Body of pancreas (tissue), 4 donors: Measurements from ENCODE around the gene VWCE. TPM values are rescaled to one million over a fixed set of nuclear protein-coding genes. Genes with fewer than 3 reads are reported as not detected.
"Not testable (repeated sequence)": the region's sequence is repeated elsewhere in the genome, so short reads cannot be mapped to it uniquely, and the experiment has no call there.

Experiments used
- ATAC-seq: fragments of 150-250 bp; one replicate; pipeline ENCODE4 v1.9.1; 2016
- DNase-seq, 4 donors: peaks; one replicate each; pipeline ENCODE4 v3.0.0-alpha.2; 2019
- H3K27ac ChIP-seq, 4 donors: fragments of 200-600 bp; sonication (generic); 1 replicate in 3 of 4; 2 replicates in 1 of 4; pipeline versions ENCODE4 v1.5.1 to v1.6.1; 2016 to 2019; ENCODE audit warnings: mild to moderate bottlenecking in 1 of 4, mixed read lengths in 1 of 4, moderate library complexity in 1 of 4
- H3K27me3 ChIP-seq, 2 donors: fragments of 200-600 bp; sonication (generic); one replicate each; pipeline ENCODE4 v1.6.0; 2016; ENCODE audit warnings: mild to moderate bottlenecking in 1 of 2
- H3K36me3 ChIP-seq, 2 donors: fragments of 200-600 bp; sonication (generic); replicated peaks in 1 of 2; 2 replicates each; pipeline ENCODE4 v1.5.1; 2016; ENCODE audit warnings: low read depth in 2 of 2; ENCODE audit not compliant: insufficient read depth in 1 of 2
- H3K4me1 ChIP-seq: fragments of 200-600 bp; sonication (generic); one replicate; pipeline ENCODE4 v1.6.0; 2016
- H3K4me3 ChIP-seq, 2 donors: fragments of 200-600 bp; sonication (generic); 1 replicate in 1 of 2; 2 replicates in 1 of 2; pipeline ENCODE4 v1.5.1; 2016 to 2019
- H3K9me3 ChIP-seq, 3 donors: fragments of 200-600 bp; sonication (generic); 1 replicate in 2 of 3; 2 replicates in 1 of 3; pipeline ENCODE4 v1.5.1; 2016
- WGBS, 2 donors: methylation state at CpG; one replicate each; pipeline ENCODE4 v1.1.5; 2017; 5-methylcytosine and 5-hydroxymethylcytosine counted together
- intact Hi-C: fragments of 100-400 bp; cut with DNase I; formaldehyde crosslinking; loops from one replicate; pipeline ENCODE4 v1.15.1; 2023
- total RNA-seq, 2 donors: library from RNA; depleted of rRNA; stranded (reverse); fragments of >200 nt; gene quantifications; one replicate each; pipeline ENCODE4 v1.1.0, GENCODE V29; 2016

VWCE gene
- total RNA-seq, 2 donors from 2014 or later = 4.3 TPM; not detected in 1

DNA sequence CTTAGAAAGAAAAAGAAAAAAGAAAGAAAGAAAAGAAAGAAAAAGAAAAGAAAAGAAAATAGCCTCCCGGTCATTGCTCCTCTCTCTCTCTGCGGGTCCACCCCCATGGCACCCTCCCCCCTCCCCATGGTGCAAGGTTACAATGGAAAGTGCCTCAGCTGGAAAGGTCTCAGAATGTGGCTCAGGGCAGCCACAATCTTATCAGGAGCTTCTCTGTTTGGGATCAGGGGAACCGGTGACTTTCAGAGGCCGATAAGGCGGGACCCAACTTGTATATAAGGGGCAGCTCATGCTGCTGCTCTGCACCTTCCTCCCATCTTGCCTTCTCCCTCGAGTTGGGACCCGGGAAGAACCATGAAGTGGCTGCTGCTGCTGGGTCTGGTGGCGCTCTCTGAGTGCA is 73.1 kb downstream of the VWCE start, which contains the start of gene PGA4:
TSS of gene PGA4 (plus strand) at position 301 of the 400 bp plus-strand sequence. CDS start at position 355, 54 bp downstream.
- ATAC-seq, H3K4me1 ChIP-seq, H3K36me3 ChIP-seq, intact Hi-C loops, H3K27ac ChIP-seq, H3K4me3 ChIP-seq, H3K27me3 ChIP-seq, DNase-seq, H3K9me3 ChIP-seq: not testable (repeated sequence)
- WGBS, 2 donors = no CpG with 5 or more reads among the region's 8 CpGs

- H3K27me3 ChIP-seq, H3K27ac ChIP-seq, intact Hi-C loops, DNase-seq, ATAC-seq, H3K9me3 ChIP-seq, H3K4me3 ChIP-seq, H3K36me3 ChIP-seq, H3K4me1 ChIP-seq: not testable (repeated sequence)
- WGBS, 2 donors = 88% methylated on average over 5 of the region's 5 CpGs; no CpG with 5 or more reads in 1 of the 2 donors
Measured at GRCh38 chr11:61219016-61219415, 76.1 kb downstream of the VWCE start.

DNA sequence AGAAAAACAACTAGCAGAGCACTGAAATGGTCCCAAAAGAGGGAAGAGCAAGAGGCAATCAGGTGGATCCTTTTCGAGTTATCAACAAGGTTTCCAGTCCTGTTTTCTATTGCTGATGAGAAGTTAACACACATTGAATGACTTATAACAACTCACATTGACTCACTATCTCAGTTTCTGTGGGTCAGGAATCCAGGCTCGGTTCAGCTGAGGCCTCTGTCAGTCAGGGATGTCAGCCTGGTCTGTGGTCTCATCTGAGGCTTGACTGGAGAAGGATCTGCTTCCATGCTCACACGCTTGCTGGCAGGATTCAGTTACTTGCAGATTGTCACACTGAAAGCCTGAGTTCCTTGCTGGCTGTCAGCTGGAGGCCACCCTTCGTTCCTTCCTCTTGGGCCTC is 76.8 kb downstream of the VWCE start:
- H3K27me3 ChIP-seq, H3K4me1 ChIP-seq, DNase-seq, H3K9me3 ChIP-seq, H3K27ac ChIP-seq, H3K4me3 ChIP-seq, H3K36me3 ChIP-seq, intact Hi-C loops, ATAC-seq: not testable (repeated sequence)
- WGBS, 2 donors = no CpG with 5 or more reads among the region's 4 CpGs

DNA sequence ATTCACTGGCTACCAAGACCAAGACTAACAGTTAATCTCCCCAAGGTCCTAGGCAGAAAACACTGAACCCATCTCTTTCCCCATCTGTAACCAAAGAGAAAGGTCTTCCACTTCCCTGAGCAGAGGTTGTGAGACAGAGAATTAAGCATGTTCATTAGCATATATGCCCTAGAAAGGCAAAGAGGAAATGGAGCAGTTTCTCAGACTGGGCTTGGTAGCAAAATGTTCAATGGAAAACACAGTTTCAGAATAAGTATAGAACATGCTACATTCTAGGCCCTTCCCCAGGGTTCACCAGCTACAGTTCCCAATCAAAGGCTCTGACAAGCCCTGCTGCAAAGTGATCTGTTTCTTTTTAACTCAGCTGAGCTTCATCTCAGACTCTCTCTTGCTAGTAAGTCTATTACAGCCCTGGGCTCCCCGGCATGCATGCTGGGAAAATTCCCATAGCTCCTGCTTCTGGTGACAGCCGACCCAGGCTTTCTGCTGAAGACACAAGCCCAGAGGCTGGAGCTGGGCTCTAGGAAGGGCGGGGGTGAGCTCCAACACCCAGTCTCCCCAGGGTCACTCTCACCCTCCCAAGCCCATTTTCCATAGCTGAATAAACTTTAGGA is 81.3 kb downstream of the VWCE start:
- H3K27ac ChIP-seq, H3K27me3 ChIP-seq, H3K36me3 ChIP-seq, H3K9me3 ChIP-seq, H3K4me1 ChIP-seq, ATAC-seq, DNase-seq, intact Hi-C loops, H3K4me3 ChIP-seq: not testable (repeated sequence)
- WGBS, 2 donors = no CpG with 5 or more reads among the region's 3 CpGs

- ATAC-seq = peak; percentile 26
- intact Hi-C loops, H3K9me3 ChIP-seq, H3K4me3 ChIP-seq, DNase-seq, H3K4me1 ChIP-seq, H3K36me3 ChIP-seq, H3K27me3 ChIP-seq, H3K27ac ChIP-seq: not testable (repeated sequence)
- no CpG with 5 or more reads among the region's 15 CpGs for WGBS, 2 donors
Measured at GRCh38 chr11:61212202-61212601, 82.9 kb downstream of the VWCE start.

DNA sequence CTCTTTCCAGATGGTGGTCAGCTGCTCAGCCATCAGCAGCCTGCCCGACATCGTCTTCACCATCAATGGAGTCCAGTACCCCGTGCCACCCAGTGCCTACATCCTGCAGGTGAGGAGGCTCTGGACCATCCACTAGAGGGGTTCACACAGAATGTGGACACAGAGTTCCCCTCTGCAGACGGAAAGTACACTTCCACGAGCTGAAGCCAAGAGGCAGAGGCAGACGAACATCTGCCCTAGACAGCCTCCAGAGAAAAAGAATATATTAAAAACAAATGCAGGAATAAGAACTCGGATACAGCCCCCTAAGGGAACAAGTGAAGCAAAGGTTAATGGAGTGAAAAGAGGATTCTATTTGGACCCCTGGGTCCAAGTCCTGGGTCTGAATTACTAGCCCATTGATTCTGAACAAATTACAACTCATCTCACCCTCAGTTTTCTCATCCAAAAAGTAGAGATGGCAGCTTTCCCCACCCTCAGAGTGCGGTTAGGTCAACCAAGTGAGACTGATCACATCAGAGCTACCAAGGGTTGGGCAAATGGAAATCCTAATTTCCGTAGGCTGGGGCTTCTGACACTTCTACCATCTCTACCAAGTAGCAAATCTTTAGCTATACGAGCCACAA is 83.7 kb downstream of the VWCE start:
- H3K9me3 ChIP-seq, H3K27me3 ChIP-seq, H3K4me3 ChIP-seq, DNase-seq, H3K36me3 ChIP-seq, H3K27ac ChIP-seq, H3K4me1 ChIP-seq, intact Hi-C loops, ATAC-seq: not testable (repeated sequence)
- 80 to 82% methylated on average over 1 to 7 of the region's 10 CpGs for WGBS, 2 donors

DNA sequence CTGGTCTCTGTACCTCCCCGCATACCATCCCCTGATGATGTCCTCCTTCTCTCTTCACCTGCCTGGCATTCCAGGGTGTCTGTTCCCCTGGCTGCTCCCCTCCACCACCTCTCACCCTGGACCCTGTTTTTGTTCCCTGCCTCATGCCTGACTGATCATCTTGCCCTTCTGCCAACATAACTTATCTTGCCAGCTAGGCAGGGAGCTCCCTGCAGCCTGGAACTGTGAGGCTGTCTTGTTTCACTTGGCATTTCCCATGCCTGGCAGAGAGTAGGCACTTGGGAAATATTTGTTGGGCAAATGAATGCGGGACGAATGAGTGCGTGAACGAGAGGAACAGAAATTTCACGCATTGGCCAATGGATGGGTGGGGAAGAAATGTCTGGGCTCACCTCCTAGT is 84.5 kb downstream of the VWCE start:
- intact Hi-C loops, DNase-seq, H3K27ac ChIP-seq, H3K36me3 ChIP-seq, H3K27me3 ChIP-seq, ATAC-seq, H3K9me3 ChIP-seq, H3K4me1 ChIP-seq, H3K4me3 ChIP-seq: not testable (repeated sequence)
- no CpG with 5 or more reads among the region's 6 CpGs for WGBS, 2 donors

Other genes with a start within 250 kb of the VWCE start
- gene CD5, start 192.8 kb downstream of the VWCE start, total RNA-seq = under 1 TPM; 0.33 to 0.52 TPM
- gene VPS37C, start 133.9 kb downstream of the VWCE start, total RNA-seq = 10 to 100 TPM; 13.2 to 21.1 TPM
- 10 to 100 TPM in 1 of 2 donors, not detected in 1; 26.4 TPM for gene PGA3, start 91.8 kb downstream of the VWCE start, total RNA-seq
- 100 to 1,000 TPM in 1 of 2 donors, not detected in 1; 120 TPM for gene PGA4, start 73.0 kb downstream of the VWCE start, total RNA-seq
- 10 to 100 TPM in 1 of 2 donors, not detected in 1; 10.9 TPM for gene PGA5, start 54.1 kb downstream of the VWCE start, total RNA-seq
- gene DDB1, start 37.8 kb upstream of the VWCE start, total RNA-seq = 10 to 100 TPM; 70.6 to 91.0 TPM
- 10 to 100 TPM; 27.5 to 38.6 TPM for gene TKFC, start 37.9 kb upstream of the VWCE start, total RNA-seq
- gene CYB561A3, start 66.6 kb upstream of the VWCE start, total RNA-seq = 10 to 100 TPM; 26.5 to 31.3 TPM
- 10 to 100 TPM; 15.8 to 35.3 TPM for gene TMEM138, start 67.1 kb upstream of the VWCE start, total RNA-seq
- gene TMEM216, start 97.3 kb upstream of the VWCE start, total RNA-seq = 10 to 100 TPM in 1 of 2 donors, 1 to 10 TPM in 1; 8.3 to 16.8 TPM
- 10 to 100 TPM; 34.0 to 44.5 TPM for gene CPSF7, start 134.7 kb upstream of the VWCE start, total RNA-seq
- 10 to 100 TPM; 25.2 to 28.0 TPM for gene SDHAF2, start 134.8 kb upstream of the VWCE start, total RNA-seq
- 1 to 10 TPM; 1.6 to 2.9 TPM for gene LRRC10B, start 213.4 kb upstream of the VWCE start, total RNA-seq